ENCODE measurements around the gene PUM1.

DNA sequence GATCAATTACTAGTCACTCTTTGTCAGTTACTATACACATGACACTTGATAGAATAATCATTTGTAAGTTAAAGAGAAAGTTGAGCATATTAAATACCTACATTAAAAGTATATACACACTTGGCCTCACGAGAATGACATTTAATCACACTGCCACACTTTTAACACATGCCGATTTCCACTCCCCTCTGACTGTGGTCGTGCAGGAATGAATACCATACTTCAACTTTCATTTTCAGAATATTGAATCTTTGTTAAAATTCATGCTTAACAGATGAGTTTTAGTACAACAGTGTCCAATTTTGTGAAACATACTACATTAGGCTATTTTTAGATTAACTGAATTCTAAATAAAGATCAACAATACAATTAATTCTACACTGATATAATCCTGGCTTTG lies 78.8 kb downstream of the PUM1 start:
- no peak for TF ChIP-seq EZH2 (IDR thresholded peaks at IDR 0.05; ENCODE audit: low read length, unreplicated experiment)
- TF ChIP-seq, protein P1, sequence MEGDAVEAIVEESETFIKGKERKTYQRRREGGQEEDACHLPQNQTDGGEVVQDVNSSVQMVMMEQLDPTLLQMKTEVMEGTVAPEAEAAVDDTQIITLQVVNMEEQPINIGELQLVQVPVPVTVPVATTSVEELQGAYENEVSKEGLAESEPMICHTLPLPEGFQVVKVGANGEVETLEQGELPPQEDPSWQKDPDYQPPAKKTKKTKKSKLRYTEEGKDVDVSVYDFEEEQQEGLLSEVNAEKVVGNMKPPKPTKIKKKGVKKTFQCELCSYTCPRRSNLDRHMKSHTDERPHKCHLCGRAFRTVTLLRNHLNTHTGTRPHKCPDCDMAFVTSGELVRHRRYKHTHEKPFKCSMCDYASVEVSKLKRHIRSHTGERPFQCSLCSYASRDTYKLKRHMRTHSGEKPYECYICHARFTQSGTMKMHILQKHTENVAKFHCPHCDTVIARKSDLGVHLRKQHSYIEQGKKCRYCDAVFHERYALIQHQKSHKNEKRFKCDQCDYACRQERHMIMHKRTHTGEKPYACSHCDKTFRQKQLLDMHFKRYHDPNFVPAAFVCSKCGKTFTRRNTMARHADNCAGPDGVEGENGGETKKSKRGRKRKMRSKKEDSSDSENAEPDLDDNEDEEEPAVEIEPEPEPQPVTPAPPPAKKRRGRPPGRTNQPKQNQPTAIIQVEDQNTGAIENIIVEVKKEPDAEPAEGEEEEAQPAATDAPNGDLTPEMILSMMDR (conservative IDR thresholded peaks at IDR 0.05; ENCODE audit: low read depth, low read length) = no peak
